HG02884 (cell line): ENCODE data around the gene ZDHHC11B.
"Not testable (repeated sequence)": the region's sequence is repeated elsewhere in the genome, so short reads cannot be mapped to it uniquely, and the experiment has no call there.

Experiments
- ATAC-seq: cut with Tn5 transposase; IDR thresholded peaks from one replicate; pipeline ENCODE4 v1.9.1; 2021; ENCODE audit warnings: mild to moderate bottlenecking, moderate library complexity; ENCODE audit not compliant: unreplicated experiment

Gene ZDHHC11B

DNA sequence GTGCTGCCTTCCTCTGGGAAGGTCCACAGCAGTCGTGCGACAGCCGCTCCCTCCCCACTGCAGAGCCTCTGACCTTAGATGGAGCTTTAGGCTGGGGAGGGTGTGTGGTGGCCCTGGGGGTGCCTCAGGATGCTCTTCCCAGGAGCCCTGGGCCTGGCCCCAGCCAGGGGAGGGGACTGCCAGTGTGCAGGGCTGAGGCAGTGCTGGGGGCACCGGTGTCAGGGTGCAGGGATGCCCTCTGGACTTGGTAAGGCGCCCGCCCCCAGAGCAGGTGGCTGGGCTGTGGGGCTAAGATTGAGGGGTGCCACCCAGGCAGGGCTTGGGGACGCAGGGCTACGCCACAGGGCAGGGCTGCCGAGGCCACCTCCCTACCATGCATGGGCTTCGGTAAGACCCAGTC, 13.9 kb downstream of the ZDHHC11B start:
- not testable (repeated sequence) for ATAC-seq

DNA sequence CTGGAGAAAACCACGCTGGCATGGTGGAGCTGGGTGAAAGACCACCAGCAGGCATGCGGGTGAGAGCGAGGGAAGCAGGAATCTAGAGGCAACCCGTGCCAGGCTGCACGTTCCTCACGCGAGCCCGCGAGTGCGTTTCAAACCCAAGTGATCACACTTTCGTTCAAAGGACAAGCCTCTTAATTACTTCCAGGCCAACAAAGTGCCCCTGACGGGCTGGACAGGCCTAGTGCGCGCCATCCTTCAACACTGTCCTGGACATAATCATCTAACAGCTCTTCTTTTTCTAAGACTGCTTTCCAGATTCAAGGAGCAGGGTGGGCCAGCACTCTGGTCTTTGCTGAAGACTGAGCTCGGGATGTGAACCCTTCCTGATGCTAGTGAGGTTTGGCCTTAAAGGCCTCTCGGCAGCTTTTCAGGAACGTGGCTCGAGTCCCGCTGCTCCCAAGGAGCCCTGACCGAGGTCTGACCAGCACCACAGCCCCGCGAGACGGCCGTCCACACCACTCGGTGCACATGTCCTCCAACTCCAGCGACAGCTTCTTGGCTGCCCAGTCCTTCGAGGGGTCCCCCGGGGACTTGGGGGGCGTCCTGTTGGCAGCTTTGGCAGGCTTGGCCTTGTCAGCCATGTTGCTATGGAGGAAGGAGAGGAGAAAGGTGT, 14.9 kb downstream of the ZDHHC11B start:
- not testable (repeated sequence) for ATAC-seq

DNA sequence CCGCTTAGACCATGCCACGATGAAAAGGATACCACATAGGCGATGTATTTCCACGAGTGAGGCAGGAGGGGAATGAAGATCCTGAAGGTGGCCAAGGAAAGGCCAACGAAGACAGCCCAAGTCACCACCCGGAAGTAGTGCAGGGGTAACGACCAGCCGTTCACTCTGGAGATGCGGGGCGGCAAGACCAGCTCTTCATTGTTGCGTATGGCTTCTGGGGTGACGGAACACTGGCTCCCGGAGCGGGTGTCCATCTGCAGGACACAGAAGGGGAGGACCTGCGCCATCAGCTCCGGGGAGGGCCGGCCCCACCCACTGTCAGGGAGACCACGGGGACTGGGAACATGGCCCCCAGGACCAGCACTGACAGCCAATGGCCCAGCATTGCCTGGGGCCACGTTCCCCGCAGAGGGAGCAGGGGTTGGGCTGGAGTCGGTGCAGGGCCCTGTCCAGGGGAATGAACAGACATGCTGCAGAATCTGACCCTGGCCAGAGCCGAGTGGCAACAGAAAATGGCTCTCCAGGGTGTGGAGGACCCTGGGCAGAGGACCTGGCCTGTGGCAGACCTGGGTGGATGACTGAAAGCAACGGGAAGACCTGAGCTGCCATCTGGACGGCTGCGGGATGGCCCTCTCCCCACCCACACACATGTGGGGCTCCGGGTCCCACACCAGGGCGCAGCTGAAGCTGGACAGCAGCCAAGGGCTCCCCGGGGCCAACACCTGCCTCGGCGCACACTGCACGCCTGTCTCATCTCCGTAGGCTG, 17.7 kb downstream of the ZDHHC11B start:
- no peak for ATAC-seq

DNA sequence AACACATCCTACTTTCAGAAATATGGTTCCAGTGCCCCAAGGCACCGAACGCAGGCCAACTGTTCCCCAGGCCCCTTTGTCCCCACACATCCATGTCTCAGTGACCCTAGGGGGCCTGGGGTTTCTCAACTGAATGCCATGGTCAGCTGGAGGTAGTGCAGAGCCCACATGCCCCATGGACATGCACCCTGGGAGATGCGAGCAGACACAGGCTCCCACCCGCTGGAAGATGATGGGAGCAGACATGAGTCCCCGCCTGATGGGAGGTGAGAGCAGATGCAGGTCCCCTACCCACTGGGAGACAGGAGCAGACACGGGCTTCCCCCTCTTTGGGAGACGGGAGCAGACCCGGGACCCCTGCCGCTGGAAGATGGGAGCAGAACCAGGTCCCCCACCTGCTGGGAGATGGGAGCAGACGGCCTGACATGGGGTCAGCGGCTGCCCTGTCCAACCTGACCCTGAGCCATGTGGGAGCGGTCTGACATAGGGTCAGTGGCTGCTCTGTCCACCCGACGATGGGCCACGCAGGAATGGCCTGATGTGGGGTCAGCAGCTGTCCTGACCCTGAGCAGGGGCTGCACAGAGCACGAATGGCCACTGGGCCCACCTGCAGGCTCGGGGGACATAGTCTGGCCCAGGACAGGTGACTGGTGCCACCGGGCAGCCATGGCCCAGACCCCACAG, 18.4 kb downstream of the ZDHHC11B start:
- ATAC-seq: no peak

DNA sequence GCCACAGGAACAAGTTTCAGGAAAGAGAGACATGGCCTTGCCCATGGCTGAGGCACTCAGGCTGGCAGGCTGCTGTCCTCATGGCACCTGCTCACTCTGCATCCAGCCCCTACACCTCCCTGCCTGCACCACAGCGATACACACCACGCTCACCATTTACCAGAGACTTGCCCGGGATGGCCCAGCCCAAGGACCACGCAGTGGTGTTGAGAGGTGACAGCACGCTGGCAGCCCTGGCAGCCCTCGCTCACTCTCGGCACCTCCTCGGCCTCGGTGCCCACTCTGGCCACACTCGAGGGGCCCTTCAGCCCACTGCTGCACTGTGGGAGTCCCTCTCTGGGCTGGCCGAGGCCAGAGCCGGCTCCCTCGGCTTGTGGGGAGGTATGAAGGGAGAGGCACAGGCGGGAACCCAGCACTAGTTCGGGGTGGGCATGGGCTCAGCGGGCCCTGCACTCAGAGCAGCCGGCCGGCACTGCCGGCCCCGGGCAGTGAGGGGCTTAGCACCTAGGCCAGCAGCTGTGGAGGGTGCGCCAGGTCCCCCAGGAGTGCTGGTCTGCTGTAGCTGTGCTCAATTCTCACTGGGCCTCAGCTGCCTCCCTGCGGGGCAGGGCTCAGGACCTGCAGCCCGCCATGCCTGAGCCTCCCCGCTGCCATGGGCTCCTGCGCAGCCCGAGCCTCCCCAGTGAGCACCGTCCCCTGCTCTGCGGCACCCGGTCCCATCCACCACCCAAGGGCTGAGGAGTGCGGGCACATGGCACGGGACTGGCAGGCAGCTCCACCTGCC, 20.3 kb downstream of the ZDHHC11B start:
- ATAC-seq: no peak

DNA sequence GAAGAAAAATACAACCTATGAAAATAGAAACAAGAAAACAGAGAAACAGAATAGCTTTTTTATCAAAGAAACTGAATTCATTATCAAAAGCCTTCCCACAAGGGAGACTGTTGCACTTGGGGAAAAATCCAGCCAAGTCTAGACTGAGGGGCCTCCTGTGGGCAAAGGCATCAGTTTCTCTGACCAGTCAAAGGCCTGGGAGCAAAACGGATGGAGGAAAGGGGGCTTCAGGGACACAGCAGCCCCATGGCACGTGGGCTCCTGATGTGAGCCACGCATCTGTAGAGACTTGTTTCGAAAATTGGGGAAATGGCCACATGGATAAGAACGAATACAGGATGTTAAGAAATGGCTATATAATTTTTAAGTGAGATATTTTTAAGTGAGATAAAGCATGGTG, 21.1 kb downstream of the ZDHHC11B start:
- no peak for ATAC-seq

DNA sequence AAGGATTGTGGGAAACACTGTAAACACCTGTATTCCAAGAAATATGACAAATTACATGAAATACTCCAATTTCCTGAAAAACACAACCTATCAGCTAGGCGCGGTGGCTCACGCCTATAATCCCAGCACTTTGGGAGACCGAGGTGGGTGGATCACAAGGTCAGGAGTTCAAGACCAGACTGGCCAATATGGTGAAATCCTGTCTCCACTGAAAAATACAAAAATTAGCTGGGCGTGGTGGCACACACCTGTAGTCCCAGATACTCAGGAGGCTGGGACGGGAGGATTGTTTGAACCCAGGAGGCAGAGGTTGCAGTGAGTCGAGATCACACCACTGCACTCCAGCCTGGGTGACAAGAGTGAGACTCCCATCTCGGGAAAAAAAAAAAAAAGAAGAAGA, 21.5 kb downstream of the ZDHHC11B start:
- not testable (repeated sequence) for ATAC-seq

DNA sequence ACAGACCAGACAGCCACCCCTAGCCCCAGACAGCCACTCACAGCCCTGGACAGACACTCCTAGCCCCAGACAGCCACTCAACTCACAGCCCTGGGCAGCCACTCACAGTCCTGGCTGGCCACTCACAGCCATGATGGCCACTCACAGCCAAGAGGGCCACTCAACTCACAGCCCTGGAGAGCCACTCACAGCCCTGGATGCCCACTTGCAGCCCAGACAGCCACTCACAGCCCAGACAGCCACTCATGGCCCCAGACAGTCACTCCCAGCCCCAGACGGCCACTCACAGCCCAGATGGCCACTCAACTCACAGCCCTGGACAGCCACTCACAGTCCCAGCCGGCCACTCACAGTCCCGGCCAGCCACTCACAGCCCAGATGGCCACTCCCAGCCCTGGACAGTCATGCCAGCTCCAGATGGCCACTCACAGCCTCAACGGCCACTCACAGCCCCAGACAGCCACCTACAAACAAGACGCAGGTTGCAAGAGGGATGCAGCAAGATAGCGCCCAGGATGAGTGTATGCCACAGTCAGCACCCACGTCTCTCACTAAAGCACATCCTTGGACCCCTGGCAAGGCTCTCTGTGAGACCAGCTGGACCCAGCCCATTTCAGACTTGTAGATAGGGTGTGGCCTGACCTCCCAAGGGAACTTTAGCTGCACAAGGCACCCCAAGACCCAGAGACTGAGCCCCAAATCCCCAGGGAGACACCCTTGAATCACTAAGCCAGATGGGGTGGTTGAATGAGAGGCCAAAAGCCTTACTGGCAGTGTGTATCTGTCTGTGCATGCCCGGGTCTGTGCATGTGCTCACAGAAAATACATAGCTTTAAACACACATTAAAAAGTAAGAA, 22.4 kb downstream of the ZDHHC11B start:
- ATAC-seq: no peak

DNA sequence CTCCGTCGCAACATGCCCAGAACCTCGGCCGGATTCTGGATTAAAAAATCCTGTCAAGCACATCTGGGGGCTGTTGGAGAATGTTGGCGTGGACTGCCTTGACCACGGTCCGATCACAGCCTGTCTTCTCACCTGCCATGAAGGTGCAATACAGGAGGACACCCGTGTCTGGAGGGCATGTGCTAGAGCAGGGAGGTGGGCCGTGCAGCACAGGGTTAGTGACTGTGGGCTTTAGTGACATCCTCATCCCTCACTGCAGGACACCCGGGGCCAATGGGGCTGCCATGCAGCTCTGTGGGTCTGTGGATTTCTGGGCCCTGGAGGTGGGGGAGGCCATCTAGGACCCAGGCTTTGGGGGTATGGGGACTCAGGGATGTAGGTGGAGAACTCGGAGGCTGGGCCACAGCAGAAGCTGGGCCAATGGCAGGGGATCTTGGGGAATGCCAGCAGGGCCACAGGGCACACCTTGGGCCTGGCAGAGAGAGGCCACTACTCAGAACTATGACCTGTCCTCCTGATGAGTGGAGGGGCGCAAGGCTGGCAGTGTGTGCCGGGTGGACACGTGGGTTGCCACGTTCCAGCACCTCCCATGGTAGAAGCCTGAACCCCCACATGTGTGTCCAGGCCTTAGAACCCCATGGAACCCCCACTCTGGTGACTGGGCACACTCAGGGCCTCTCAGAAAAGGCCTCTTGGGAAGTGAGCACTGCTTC, 23.3 kb downstream of the ZDHHC11B start:
- no peak for ATAC-seq

DNA sequence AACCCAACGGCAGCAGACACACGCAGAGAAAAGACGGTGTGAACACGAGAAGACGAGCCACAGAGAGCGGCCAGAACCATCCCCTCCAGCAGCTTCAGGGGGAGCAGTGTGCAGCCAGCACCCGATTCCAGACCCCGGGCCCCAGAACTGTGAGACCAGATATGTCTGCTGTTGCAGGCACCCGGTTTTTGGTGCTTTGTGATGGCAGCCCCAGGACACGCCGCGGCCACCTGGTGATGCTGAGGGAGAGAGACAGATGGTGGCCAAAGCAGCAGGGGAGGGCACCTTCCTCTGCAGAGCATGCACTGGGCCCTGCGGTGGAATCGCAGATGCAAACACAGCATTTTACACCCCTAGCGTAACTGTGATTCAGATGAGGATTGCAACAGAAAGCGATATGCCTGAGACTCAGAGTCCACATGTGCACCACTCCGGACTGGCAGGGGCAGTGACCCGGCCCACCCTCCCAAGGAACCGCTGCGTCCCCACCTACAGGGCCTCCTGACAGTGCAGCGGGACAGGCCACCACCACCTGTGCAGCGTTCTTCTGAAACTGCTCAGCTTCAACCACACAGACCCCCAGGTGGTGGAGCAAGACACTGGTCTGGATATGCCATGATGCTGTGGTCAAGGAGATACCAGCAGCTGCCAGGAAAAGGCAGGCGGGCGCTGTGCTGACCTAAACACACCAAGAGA, 24.0 kb downstream of the ZDHHC11B start:
- ATAC-seq: no peak

DNA sequence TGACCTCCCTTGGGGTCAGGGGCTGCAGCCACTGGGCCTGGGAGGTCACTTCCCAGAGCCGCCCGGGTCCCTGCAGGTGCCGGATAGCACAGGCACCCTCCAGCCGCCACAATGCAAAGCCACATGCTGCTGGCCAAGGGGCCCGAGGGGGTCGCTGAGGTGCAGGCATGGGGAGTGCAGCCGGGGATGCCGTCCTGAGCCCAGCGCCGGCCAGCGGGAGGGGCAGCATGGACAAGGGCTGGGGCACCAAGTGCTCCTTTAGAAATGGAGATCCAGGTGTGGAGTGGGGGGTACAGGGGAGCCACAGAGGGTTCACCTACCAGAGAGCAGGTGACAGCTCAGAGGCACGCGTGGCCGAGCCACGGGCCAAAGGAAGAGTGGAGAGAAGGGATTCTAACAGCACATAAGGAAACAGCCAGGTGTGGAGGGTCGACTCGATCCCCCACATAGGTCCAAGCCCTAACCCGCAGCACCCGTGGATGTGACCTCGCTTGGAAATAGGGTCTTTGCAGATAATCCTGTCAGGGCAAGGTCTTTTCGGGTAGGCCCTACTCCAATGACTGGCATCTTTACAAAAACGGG, 24.7 kb downstream of the ZDHHC11B start:
- no peak for ATAC-seq

DNA sequence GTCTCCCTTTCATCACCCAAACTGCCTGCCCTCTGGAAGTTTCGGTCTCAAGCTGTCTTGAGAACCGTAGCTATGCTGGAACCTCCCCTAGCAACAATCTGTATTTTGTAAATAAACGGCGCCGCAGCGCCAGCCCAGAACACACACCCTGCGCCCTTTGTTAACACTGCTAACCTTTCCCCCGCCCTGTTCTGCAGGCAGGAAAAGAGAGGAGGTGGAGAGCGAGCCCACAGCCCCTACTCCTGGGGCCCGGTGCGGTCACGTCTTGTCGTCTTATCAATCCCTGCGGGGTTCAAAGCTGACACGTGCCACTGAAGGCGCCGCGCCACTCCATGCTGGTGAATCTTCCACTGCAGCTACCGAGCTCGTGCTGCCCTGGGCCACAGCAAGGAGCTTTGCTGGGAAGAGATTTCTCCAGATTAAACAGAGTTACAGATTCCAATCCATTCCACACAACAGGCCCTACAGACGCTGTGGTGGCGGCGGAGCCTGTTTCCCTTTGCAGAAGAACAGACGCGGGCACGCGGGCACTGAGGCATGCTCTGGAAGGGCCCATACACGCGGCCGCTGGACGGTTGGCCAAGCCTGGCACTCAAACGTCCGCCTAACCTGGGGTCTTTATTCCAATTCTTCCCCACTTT, 25.3 kb downstream of the ZDHHC11B start:
- no peak for ATAC-seq

DNA sequence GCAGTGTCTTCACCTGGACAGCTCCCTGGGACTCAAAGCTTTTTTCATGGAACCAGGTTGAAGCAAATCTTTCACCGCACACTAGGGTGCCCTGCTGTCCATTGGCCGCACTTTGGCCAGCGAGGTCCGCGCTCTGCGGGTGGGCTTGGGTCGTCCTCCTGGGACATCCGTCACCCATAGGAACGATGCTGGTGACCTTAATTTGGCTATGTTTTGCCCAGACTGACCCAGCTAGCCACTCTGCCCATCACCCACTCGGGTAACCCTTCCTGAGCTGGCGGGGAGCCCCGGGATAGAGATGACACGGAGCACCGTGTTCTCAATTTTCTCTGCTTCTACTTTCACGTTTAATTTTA, 25.9 kb downstream of the ZDHHC11B start:
- no peak for ATAC-seq

DNA sequence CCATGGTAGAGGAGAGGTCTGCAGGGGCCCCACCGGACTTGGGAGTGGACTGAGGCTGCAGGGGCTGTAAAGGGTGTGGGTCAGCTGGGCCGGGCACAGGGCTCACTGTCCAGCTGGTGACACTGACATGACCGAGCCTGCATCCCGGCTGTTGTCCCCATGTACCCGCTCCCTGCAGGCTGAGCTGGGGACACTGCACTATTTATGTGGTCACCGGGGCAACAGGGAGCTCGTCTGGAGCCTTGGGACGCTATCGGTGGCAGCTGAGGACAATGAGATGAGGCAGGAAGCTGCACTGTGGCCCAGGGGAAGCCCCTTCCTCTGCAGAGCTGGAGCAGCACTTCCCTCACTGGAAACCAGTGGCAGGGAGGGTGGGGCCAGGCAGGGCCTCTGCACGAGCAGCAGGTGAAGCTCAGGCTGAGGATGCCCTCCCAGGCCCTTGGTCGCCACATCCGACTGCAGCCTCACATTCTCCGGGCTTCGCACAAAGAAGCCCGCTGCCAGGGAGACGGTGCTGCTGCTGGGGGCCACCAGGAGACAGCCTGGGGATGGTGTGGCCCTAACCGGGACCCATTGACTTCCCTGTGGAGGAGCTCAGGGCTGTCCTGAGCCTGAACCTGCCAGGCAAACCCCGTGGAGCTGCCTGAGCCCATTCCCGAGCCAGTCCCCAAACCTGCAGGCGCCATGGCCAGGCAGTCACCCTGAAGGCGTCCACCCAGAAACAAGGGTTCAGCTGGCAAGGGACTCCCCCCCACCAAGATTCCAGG, 26.4 kb downstream of the ZDHHC11B start:
- ATAC-seq: no peak

DNA sequence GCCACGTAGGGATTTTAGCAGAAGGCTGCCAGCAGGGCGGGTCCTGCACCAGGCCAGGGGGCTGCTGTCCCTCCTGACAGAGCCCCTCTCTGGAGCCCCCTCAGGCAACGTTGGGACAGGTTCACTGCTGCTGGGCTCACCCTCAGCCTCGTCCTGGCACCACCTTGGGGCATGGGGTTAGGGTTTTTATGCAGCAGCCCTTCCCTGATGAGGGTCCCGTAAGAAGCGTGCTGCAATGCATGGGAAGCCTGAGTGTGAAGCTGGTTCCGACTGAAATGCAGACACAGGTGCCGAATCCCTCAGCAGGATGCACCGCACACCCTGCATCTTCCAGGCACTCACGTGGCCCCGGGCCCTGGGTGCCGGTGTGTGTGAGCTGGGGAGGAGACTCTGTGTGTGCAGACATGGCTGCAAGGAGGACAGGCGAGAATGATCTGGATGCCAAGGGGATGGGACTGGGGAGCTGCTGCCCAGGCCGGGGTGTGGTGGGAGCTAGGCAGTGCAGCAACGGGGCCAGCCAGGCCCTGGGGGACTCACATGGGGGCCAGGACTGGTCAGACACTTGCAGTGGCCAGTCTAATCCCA, 27.1 kb downstream of the ZDHHC11B start:
- ATAC-seq: no peak

DNA sequence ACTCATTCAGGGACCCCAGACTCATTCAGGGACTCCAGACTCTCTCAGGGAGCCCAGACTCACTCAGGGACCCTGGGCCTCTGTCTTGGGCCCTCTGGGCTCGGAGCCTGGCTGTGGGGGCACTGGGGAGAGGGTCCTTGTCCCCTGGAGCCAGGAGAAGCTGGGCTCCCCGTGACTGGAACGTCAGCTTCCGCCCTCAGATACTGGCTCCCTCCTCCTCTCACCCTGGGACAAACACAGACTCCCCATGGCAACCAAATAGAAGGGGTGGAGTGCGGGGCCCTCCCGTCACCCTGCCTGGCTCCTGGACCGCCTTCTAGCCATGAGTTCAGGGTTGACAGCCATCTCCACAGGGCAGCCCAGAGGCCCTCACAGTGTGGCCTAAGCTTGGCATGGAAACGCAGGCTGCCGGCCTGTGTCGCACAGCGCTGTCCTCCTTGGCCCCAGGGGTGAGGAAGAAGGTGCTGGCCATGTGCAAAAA, 27.6 kb downstream of the ZDHHC11B start:
- no peak for ATAC-seq

DNA sequence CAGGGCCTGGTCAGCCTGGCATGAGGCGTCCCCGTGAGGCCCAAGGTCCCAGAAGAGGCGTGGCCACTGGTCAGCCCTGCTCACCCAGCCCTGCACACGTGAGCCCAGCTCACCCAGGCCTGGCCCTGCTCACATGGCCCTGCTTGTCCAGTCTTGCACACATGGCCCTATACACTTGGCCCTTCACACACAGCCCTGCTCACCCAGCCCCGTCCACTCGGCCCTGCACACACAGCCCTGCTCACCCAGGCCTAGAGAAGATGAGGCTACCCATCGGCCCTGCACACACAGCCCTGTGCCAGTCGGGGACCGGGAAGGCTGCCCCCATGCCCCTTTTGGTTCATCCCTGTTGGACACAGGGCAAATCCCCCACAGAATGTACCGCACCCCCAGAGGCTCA, 28.4 kb downstream of the ZDHHC11B start:
- ATAC-seq: no peak
